GM12874 (cell line): ENCODE data around the gene ZNF584.

Source experiments
- CTCF ChIP-seq: IDR thresholded peaks from 2 replicates; pipeline ENCODE4 v1.5.1; 2011; ENCODE audit warnings: low read depth, mild to moderate bottlenecking, control low read depth, low read length, moderate library complexity; ENCODE audit not compliant: insufficient read depth

Gene ZNF584

GRCh38 chr19:58401840-58402421, 6.5 kb upstream of the ZNF584 start:
- TF ChIP-seq CTCF, result no peak

- TF ChIP-seq CTCF, result 0 out of 2 replicates have a peak, but pooled peaks have one; percentile 25
Measured at GRCh38 chr19:58406818-58407657, 1.4 kb upstream of the ZNF584 start.

- no peak for TF ChIP-seq CTCF
Measured at GRCh38 chr19:58407658-58408151, 744 bp upstream of the ZNF584 start.

- no peak for TF ChIP-seq CTCF
Measured at GRCh38 chr19:58409010-58409790, 751 bp downstream of the ZNF584 start.

- no peak for TF ChIP-seq CTCF
Measured at GRCh38 chr19:58416604-58417003, 8.2 kb downstream of the ZNF584 start.

GRCh38 chr19:58417071-58417470, 8.6 kb downstream of the ZNF584 start:
- no peak for TF ChIP-seq CTCF

GRCh38 chr19:58428617-58429016, 20.2 kb downstream of the ZNF584 start:
- no peak for TF ChIP-seq CTCF
